ENCODE data around the gene KCTD17. TPM values are rescaled to one million over a fixed set of nuclear protein-coding genes. Genes with fewer than 3 reads are reported as not detected.

KCTD17 gene
- total and polyA plus RNA-seq, 2 of the 4 experiments (the other 2 are of a cell fraction): 28.3 to 37.3 TPM

DNA sequence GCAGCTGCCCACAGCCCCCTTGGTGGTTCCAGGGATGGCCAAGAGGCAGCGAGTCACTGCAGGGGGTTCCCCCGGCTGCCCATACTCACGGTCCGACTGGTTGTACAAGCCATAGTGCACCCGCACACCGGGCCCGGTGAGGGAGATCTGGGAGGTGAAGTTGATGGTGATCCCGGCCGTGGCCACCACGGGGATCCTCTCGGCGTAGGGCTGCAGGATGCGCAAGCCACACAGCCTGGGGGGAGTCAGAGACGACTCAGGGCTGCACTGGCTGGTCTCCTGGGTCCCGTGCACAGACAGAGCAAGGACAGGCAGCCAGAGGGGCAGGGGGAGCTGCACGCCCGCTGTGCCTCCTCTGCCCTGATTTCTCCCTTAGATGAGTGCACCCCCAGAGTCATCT is 23.5 kb downstream of the KCTD17 start:
- Histone ChIP-seq H3K79me1 (ENCODE audit: low read depth in 1 of 2, low read length in 2 of 2) (no peaks in the 10 kb centered on the region), H3K27ac (ENCODE audit: insufficient read depth, low read length) (no peak overlapping the region), H3K4ac (ENCODE audit: low read depth, low read length) (no peak overlapping the region), H2AK9ac (replicated peaks; ENCODE audit: low read depth, low read length, poor library complexity) (no peak overlapping the region), H2AK5ac (ENCODE audit: low read depth, low read length) (no peak overlapping the region), H2BK120ac (ENCODE audit: low read depth, low read length) (no peak overlapping the region), H3K14ac (replicated peaks; ENCODE audit: low read depth, low read length) (no peak overlapping the region), H3K27me3 (ENCODE audit: control insufficient read depth, insufficient read depth, low read length) (peaks cover 43% of the 10 kb centered on the region), H4K91ac (ENCODE audit: insufficient read depth, low read depth, low read length) (no peak overlapping the region), H3K23ac (ENCODE audit: low read depth, low read length) (no peak overlapping the region), H3K4me2 (ENCODE audit: low read depth, low read length) (no peak overlapping the region), H4K5ac (ENCODE audit: low read depth, low read length) (no peak overlapping the region), H3K4me3 (ENCODE audit: insufficient read depth, low read depth, low read length) (no peak overlapping the region), H4K20me1 (ENCODE audit: insufficient read depth, low read length) (no peaks in the 10 kb centered on the region), H2BK5ac (ENCODE audit: low read depth, low read length, poor library complexity, severe bottlenecking) (no peak overlapping the region), H3K9me3 (ENCODE audit: control insufficient read depth, insufficient read depth, low read length) (no peaks in the 10 kb centered on the region), H3K9ac (ENCODE audit: low read depth, low read length) (no peak overlapping the region), H2BK20ac (ENCODE audit: low read depth, low read length) (no peak overlapping the region), H3K9me1 (ENCODE audit: insufficient read depth, low read length) (no peaks in the 10 kb centered on the region), H3K4me1 (ENCODE audit: control insufficient read depth, insufficient read depth, low read length) (no peaks in the 10 kb centered on the region), H3K56ac (ENCODE audit: extremely low read depth, insufficient read depth, low read length) (no peak overlapping the region), H2AFZ (replicated peaks; ENCODE audit: low read length, poor library complexity) (no peak overlapping the region), H3K18ac (ENCODE audit: low read depth, low read length) (no peak overlapping the region), H4K8ac (ENCODE audit: low read depth in 2 of 2, low read length in 2 of 2) (no peak overlapping the region), H2BK15ac (ENCODE audit: low read depth, low read length) (no peak overlapping the region), H3K36me3 (ENCODE audit: control insufficient read depth, insufficient read depth, low read length) (no peaks in the 10 kb centered on the region)
- ATAC-seq (ENCODE audit: low read depth) (no peak), DNase-seq (no peak)
- no TSS peak for BruUV-seq (replicated peaks)
- WGBS, 2 experiments (ENCODE audit: extremely low coverage in 2 of 2, insufficient read length in 1 of 2): 88% methylated on average over 4 of the region's 17 CpGs; no CpG with 5 or more reads in 1 of the 2 experiments
- TF ChIP-seq MAFK (IDR thresholded peaks at IDR 0.05; ENCODE audit: low read depth, low read length) (no peak), FOS (IDR thresholded peaks at IDR 0.05; ENCODE audit: low read depth, low read length) (no peak), SMC3 (IDR thresholded peaks at IDR 0.05; ENCODE audit: low read depth, low read length) (no peak), MAZ (IDR thresholded peaks at IDR 0.05; ENCODE audit: borderline replicate concordance, low read depth, low read length) (no peak), MXI1 (IDR thresholded peaks at IDR 0.05; ENCODE audit: borderline replicate concordance, low read depth, low read length) (no peak), CEBPB (IDR thresholded peaks at IDR 0.05; ENCODE audit: low read depth, low read length) (no peak), RFX5 (IDR thresholded peaks at IDR 0.05; ENCODE audit: low read depth, low read length) (no peak), BHLHE40 (IDR thresholded peaks at IDR 0.05; ENCODE audit: low read depth, low read length) (no peak), RCOR1 (IDR thresholded peaks at IDR 0.05; ENCODE audit: insufficient replicate concordance, low read length) (no peak), RAD21 (IDR thresholded peaks at IDR 0.05; ENCODE audit: low read length) (no peak), POLR2A (IDR thresholded peaks at IDR 0.05; ENCODE audit: low read depth, low read length) (no peak)
- TF ChIP-seq, protein P1, sequence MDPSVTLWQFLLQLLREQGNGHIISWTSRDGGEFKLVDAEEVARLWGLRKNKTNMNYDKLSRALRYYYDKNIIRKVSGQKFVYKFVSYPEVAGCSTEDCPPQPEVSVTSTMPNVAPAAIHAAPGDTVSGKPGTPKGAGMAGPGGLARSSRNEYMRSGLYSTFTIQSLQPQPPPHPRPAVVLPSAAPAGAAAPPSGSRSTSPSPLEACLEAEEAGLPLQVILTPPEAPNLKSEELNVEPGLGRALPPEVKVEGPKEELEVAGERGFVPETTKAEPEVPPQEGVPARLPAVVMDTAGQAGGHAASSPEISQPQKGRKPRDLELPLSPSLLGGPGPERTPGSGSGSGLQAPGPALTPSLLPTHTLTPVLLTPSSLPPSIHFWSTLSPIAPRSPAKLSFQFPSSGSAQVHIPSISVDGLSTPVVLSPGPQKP (IDR thresholded peaks at IDR 0.05; ENCODE audit: borderline replicate concordance, low read depth, low read length): no peak
- TF ChIP-seq, protein P2, sequence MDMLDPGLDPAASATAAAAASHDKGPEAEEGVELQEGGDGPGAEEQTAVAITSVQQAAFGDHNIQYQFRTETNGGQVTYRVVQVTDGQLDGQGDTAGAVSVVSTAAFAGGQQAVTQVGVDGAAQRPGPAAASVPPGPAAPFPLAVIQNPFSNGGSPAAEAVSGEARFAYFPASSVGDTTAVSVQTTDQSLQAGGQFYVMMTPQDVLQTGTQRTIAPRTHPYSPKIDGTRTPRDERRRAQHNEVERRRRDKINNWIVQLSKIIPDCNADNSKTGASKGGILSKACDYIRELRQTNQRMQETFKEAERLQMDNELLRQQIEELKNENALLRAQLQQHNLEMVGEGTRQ (IDR thresholded peaks at IDR 0.05; ENCODE audit: low read depth, low read length): no peak
- in situ Hi-C loops (cut with MboI; ENCODE audit: low sequenced_read_pairs) (no loop called here), dilution Hi-C loops (cut with HindIII; ENCODE audit: low sequenced_read_pairs, unreplicated experiment) (no loop called here), intact Hi-C loops (cut with micrococcal nuclease) (loop anchor here (5.0 kb wide), 1 partner anchor 382 kb away; no protein-coding TSS in a partner anchor)
- POLR2A ChIA-PET (ENCODE audit: unreplicated experiment): no interaction called here
- CTCF ChIA-PET: no interaction called here

All from IMR-90 (cell line).